ENCODE data around the gene LSP1. TPM values are rescaled to one million over a fixed set of nuclear protein-coding genes. Genes with fewer than 3 reads are reported as not detected.
"Not testable (repeated sequence)": the region's sequence is repeated elsewhere in the genome, so short reads cannot be mapped to it uniquely, and the experiment has no call there.

Gene LSP1
- total and polyA plus RNA-seq, 7 donors = 8.7 to 80.2 (median 32.7) TPM

DNA sequence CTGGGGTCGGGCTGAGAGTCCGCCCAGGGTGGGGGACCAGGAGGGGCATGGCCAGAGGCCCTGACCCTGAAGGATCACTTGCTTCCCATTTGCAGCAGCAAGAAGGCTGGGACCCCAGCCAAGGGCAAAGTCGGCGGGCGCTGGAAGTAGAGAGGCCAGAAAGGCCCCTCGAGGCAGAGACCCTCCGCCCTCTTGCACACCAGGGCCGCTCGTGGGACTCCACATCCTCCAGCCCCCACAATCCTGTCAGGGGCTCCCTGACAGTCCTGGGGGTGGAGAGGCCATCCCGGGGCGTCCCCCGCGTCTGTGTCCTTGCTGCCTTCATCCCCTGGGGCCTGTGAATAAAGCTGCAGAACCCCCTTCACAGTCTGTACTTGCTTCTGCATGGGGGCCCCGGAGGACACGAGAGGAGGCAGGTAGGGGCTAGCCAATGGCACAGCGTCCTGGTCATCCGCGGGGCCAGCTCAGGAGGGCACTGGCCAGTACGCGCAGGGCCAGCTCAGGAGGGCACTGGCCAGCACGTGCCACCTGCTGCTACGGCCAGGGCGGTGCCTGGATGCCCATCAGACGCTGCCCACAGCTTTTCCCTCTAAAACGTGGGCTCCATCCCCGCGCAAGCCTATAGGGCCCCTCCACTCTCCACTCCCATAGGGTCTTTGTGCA lies 85.6 kb downstream of the LSP1 start:
- peaks cover 0 to 5% (median 0%) of the 10 kb centered on the region in 3 donors for H3K27me3 ChIP-seq
- peak; percentile 47 for DNase-seq
- no peaks in the 10 kb centered on the region for H3K36me3 ChIP-seq
- H3K4me3 ChIP-seq = no peak overlapping the region
- H3K9me3 ChIP-seq = no peaks in the 10 kb centered on the region
- H3K27ac ChIP-seq = peak overlapping the region in 1 of 4 donors; percentile 12
- 80 to 85% methylated on average over 27 of the region's 27 CpGs for WGBS, 2 donors
- no peak for TF ChIP-seq EP300 (IDR thresholded peaks at IDR 0.05)
- no peak for TF ChIP-seq POLR2AphosphoS5 (IDR thresholded peaks at IDR 0.05)
- no peak for TF ChIP-seq POLR2A (IDR thresholded peaks at IDR 0.05)
- TF ChIP-seq CTCF (IDR thresholded peaks at IDR 0.05) = no peak
- intact Hi-C loops (cut with DNase I) = loop anchor here (1.0 kb wide), 2 partner anchors 23 to 44 kb away; no protein-coding TSS in a partner anchor
- H3K4me1 ChIP-seq = peaks cover 0 to 6% (median 3%) of the 10 kb centered on the region in 4 donors

DNA sequence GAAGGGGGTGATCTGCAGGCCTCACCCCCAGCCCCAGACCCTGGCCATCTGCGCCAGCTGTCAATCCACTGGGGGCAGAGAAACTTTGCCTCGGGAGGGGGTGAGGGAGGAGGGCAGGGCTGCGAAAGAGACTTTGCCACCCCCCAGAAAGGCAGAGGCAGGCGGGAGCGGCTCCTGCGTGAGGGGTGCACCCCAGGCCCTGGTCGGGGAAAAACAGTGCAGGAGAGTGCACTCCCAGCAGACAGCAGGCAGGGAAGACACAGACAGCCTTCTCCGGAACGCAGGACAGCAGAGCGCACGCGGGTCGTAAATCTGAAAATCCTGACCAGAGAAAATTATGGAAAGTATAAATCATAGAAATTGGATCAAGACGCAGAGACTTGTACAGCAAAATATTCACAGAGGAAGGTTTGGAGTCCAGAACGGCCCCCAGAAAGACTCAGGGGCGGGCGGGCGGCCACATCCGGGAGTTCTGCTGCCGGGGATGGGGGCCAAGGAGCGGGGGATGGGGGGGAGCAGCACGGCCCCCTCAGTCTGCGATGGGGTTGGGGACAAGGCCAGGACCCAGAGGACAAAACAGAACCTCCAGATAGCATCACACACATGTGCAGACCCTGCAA lies 86.2 kb downstream of the LSP1 start:
- intact Hi-C loops (cut with DNase I) = loop anchor here (1.0 kb wide), 2 partner anchors 24 to 45 kb away; no protein-coding TSS in a partner anchor
- Histone ChIP-seq H3K36me3 (no peaks in the 10 kb centered on the region), H3K27me3 (peaks cover 0 to 5% (median 0%) of the 10 kb centered on the region in 3 donors), H3K4me3 (peak overlapping the region in 1 of 4 donors; percentile 2), H3K9me3 (no peaks in the 10 kb centered on the region), H3K4me1 (peaks cover 0 to 6% (median 3%) of the 10 kb centered on the region in 4 donors), H3K27ac (peak overlapping the region in 2 of 4 donors; percentile 12 to 42)
- WGBS, 2 donors = 23 to 29% methylated on average over 23 of the region's 23 CpGs
- DNase-seq = peak; percentile 71
- TF ChIP-seq POLR2AphosphoS5 (IDR thresholded peaks at IDR 0.05) = no peak
- no peak for TF ChIP-seq CTCF (IDR thresholded peaks at IDR 0.05)
- TF ChIP-seq EP300 (IDR thresholded peaks at IDR 0.05) = no peak
- TF ChIP-seq POLR2A (IDR thresholded peaks at IDR 0.05) = no peak

DNA sequence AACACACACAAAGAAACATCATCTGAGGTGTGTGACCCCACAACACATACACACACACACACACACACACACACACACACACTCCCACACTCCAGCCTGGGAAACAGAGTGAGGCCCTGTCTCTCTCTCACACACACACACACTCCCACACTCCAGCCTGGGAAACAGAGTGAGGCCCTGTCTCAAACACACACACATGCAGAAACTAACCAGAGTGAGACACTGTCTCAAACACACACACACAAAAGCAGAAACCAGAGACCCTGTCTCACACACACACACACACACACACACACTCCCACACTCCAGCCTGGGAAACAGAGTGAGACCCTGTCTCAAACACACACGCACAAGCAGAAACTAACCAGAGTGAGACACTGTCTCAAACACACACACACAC lies 86.9 kb downstream of the LSP1 start:
- intact Hi-C loops (cut with DNase I) = loop anchor here (1.0 kb wide), 2 partner anchors 24 to 45 kb away; no protein-coding TSS in a partner anchor
- not testable (repeated sequence) for H3K9me3 ChIP-seq, H3K36me3 ChIP-seq, H3K4me3 ChIP-seq, H3K27ac ChIP-seq, H3K4me1 ChIP-seq, H3K27me3 ChIP-seq
- WGBS, 2 donors = 87 to 95% methylated on average over 1 of the region's 1 CpG
- peak; percentile 19 for DNase-seq

Small RNA genes within 50 kb of the gene (small RNA-seq; reads per million reads assigned to genes)
- 0 reads per million in 3 donors for gene AC051649.1
- gene MIR4298 = 0 reads per million in 3 donors

Other genes with a start within 250 kb of the LSP1 start
- not detected for gene KRTAP5-3, start 244.6 kb upstream of the LSP1 start, total RNA-seq
- gene KRTAP5-3, start 244.6 kb upstream of the LSP1 start, polyA plus RNA-seq = not detected
- not detected for gene KRTAP5-4, start 230.9 kb upstream of the LSP1 start, total RNA-seq
- not detected for gene KRTAP5-4, start 230.9 kb upstream of the LSP1 start, polyA plus RNA-seq
- not detected for gene KRTAP5-5, start 223.3 kb upstream of the LSP1 start, total RNA-seq
- gene KRTAP5-5, start 223.3 kb upstream of the LSP1 start, polyA plus RNA-seq = under 1 TPM in 2 of 3 donors, not detected in 1; 0.28 to 0.92 TPM
- not detected for gene KRTAP5-6, start 155.9 kb upstream of the LSP1 start, total RNA-seq
- gene KRTAP5-6, start 155.9 kb upstream of the LSP1 start, polyA plus RNA-seq = not detected
- gene IFITM10, start 102.5 kb upstream of the LSP1 start, total RNA-seq = 1 to 10 TPM in 1 of 4 donors, under 1 TPM in 3; 0.36 to 1.4 (median 0.61) TPM
- gene IFITM10, start 102.5 kb upstream of the LSP1 start, polyA plus RNA-seq = under 1 TPM in 1 of 3 donors, not detected in 2; 0.60 TPM
- 100 to 1,000 TPM; 173 to 222 (median 209) TPM for gene CTSD, start 89.2 kb upstream of the LSP1 start, total RNA-seq
- 1,000 to 10,000 TPM in 1 of 3 donors, 100 to 1,000 TPM in 2; 251 to 1,586 (median 853) TPM for gene CTSD, start 89.2 kb upstream of the LSP1 start, polyA plus RNA-seq
- gene SYT8, start 18.1 kb upstream of the LSP1 start, total RNA-seq = not detected
- gene SYT8, start 18.1 kb upstream of the LSP1 start, polyA plus RNA-seq = 1 to 10 TPM in 2 of 3 donors, not detected in 1; 1.8 to 5.4 TPM
- not detected for gene TNNI2, start 14.1 kb upstream of the LSP1 start, total RNA-seq
- 1 to 10 TPM in 2 of 3 donors, not detected in 1; 1.7 to 2.4 TPM for gene TNNI2, start 14.1 kb upstream of the LSP1 start, polyA plus RNA-seq
- not detected for gene PRR33, start 38.8 kb downstream of the LSP1 start, total RNA-seq
- gene PRR33, start 38.8 kb downstream of the LSP1 start, polyA plus RNA-seq = under 1 TPM in 1 of 3 donors, not detected in 2; 0.13 TPM
- gene TNNT3, start 66.6 kb downstream of the LSP1 start, total RNA-seq = 10 to 100 TPM in 1 of 4 donors, 1 to 10 TPM in 2, not detected in 1; 4.3 to 17.2 (median 4.4) TPM
- 1 to 10 TPM; 1.2 to 8.4 (median 2.3) TPM for gene TNNT3, start 66.6 kb downstream of the LSP1 start, polyA plus RNA-seq
- gene MRPL23, start 94.2 kb downstream of the LSP1 start, total RNA-seq = 100 to 1,000 TPM in 1 of 4 donors, 10 to 100 TPM in 3; 61.2 to 132 (median 73.3) TPM
- 100 to 1,000 TPM in 2 of 3 donors, 10 to 100 TPM in 1; 63.3 to 189 (median 132) TPM for gene MRPL23, start 94.2 kb downstream of the LSP1 start, polyA plus RNA-seq
- gene H19, start 144.8 kb downstream of the LSP1 start, total RNA-seq = 100 to 1,000 TPM in 2 of 4 donors, 10 to 100 TPM in 2; 67.6 to 349 (median 142) TPM
- 10 to 100 TPM in 2 of 3 donors, 1 to 10 TPM in 1; 9.9 to 59.4 (median 38.4) TPM for gene H19, start 144.8 kb downstream of the LSP1 start, polyA plus RNA-seq

All from sigmoid colon (tissue), 7 donors.